ENCODE measurements around the gene C9orf43. TPM values are rescaled to one million over a fixed set of nuclear protein-coding genes. Genes with fewer than 3 reads are reported as not detected.
"Not testable (repeated sequence)": the region's sequence is repeated elsewhere in the genome, so short reads cannot be mapped to it uniquely, and the experiment has no call there.

C9orf43 gene
- total and polyA plus RNA-seq, 10 of the 15 experiments (the other 5 are each of a cell fraction or from before 2014, with no cell fraction given), result 0.08 to 0.79 (median 0.55) TPM

DNA sequence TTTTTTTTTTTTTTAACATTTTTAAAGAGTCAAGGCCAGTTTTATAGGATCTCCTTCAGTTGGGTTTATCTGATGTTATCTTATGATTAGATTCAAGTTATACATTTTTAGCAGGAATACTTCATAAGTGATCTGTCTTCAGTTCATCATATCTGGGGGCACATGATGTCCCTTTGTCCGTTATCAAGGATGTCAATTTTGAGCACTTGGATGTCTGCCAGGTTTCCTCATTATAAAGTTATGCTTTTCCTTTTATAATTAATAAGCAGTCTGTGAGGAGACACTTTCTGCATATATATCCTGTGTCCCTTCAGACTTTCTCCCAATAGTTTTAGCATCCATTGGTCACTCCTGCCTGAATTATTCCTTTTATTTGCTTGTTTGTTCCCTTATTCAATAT is 45.6 kb upstream of the C9orf43 start:
- no peak overlapping the region for H3K9ac ChIP-seq (ENCODE audit: control insufficient read depth, insufficient read depth, low read length)
- 81% methylated on average over 1 of the region's 1 CpG for WGBS (ENCODE audit: insufficient coverage, insufficient replicate concordance, low lambda C conversion rate, missing lambda C conversion rate)

DNA sequence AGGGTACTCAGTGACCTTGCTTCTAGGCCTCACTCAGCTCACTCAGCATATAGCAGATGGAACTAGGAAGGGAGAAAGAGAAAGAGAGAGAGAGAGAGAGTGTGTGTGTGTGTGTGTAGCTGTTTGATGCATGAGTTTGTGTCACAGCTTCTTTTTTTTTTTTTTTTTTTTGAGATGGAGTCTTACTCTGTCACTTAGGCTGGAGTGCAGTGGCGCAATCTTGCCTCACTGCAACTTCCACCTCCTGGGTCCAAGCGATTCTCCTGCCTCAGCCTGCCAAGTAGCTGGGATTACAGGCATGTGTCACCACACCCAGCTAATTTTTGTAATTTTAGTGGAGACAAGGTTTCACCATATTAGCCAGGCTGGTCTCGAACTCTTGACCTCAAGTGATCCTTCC is 44.9 kb upstream of the C9orf43 start:
- DNase-seq (ENCODE audit: low read depth, low spot score); H3K9ac ChIP-seq (ENCODE audit: control insufficient read depth, insufficient read depth, low read length); intact Hi-C loops (cut with micrococcal nuclease; ENCODE audit: unreplicated experiment); H3K27ac ChIP-seq (ENCODE audit: control insufficient read depth, insufficient read depth); in situ Hi-C loops (cut with MboI); H3K4me3 ChIP-seq; H3K4me1 ChIP-seq (ENCODE audit: control insufficient read depth, insufficient read depth, low read length); H3K79me2 ChIP-seq (ENCODE audit: control insufficient read depth, insufficient read depth, low read length); ATAC-seq; H3K4me2 ChIP-seq (ENCODE audit: control insufficient read depth, insufficient read depth); H4K20me1 ChIP-seq (ENCODE audit: control insufficient read depth, insufficient read depth); H2AFZ ChIP-seq (ENCODE audit: control insufficient read depth, low read depth, low read length); H3K9me3 ChIP-seq (replicated peaks; ENCODE audit: control insufficient read depth, insufficient read depth, low read length); H3K27me3 ChIP-seq (replicated peaks in 1 of 2; ENCODE audit: control insufficient read depth in 2 of 2, insufficient read depth in 2 of 2, low read length in 1 of 2); SMC1A ChIA-PET (ENCODE audit: uncharacterized antibody, unreplicated experiment); FAIRE-seq; RAD21 ChIA-PET (ENCODE audit: unreplicated experiment); H3K36me3 ChIP-seq (ENCODE audit: control insufficient read depth in 2 of 2, insufficient read depth in 2 of 2, low read length in 1 of 2); BruUV-seq (replicated peaks): not testable (repeated sequence)
- WGBS (ENCODE audit: insufficient coverage, insufficient replicate concordance, low lambda C conversion rate, missing lambda C conversion rate), result 45% methylated on average over 2 of the region's 3 CpGs
- CTCF ChIA-PET, result interaction anchor here (0.8 to 1.1 kb wide), 2 partner anchors 10 to 11 kb away, joined by 3 read pairs; partner anchors contain the start of gene HDHD3
- POLR2A ChIA-PET, result interaction anchor here (0.6 kb wide), 1 partner anchor 79 kb away, joined by 4 read pairs; no protein-coding TSS in a partner anchor

More for the DNA sequence above, 45.6 kb upstream of the C9orf43 start:
- CTCF ChIA-PET, result interaction anchor here (0.6 to 1.1 kb wide), 2 partner anchors 10 to 12 kb away, joined by 3 to 4 read pairs (median 3); partner anchors contain the start of gene HDHD3
- FAIRE-seq, result no peak
- Histone ChIP-seq H3K4me3 (no peak overlapping the region), H3K79me2 (ENCODE audit: control insufficient read depth, insufficient read depth, low read length) (no peaks in the 10 kb centered on the region), H3K27me3 (replicated peaks in 1 of 2; ENCODE audit: control insufficient read depth in 2 of 2, insufficient read depth in 2 of 2, low read length in 1 of 2) (no peaks in the 10 kb centered on the region), H3K36me3 (ENCODE audit: control insufficient read depth in 2 of 2, insufficient read depth in 2 of 2, low read length in 1 of 2) (no peaks in the 10 kb centered on the region), H3K9me3 (replicated peaks; ENCODE audit: control insufficient read depth, insufficient read depth, low read length) (no peaks in the 10 kb centered on the region), H3K4me1 (ENCODE audit: control insufficient read depth, insufficient read depth, low read length) (no peaks in the 10 kb centered on the region), H4K20me1 (ENCODE audit: control insufficient read depth, insufficient read depth) (no peaks in the 10 kb centered on the region), H3K4me2 (ENCODE audit: control insufficient read depth, insufficient read depth) (no peak overlapping the region), H2AFZ (ENCODE audit: control insufficient read depth, low read depth, low read length) (no peak overlapping the region), H3K27ac (ENCODE audit: control insufficient read depth, insufficient read depth) (no peak overlapping the region)
- DNase-seq (ENCODE audit: low read depth, low spot score), result no peak
- in situ Hi-C loops (cut with MboI), result no loop called here
- BruUV-seq (replicated peaks), result no TSS peak
- TF ChIP-seq, protein P1, sequence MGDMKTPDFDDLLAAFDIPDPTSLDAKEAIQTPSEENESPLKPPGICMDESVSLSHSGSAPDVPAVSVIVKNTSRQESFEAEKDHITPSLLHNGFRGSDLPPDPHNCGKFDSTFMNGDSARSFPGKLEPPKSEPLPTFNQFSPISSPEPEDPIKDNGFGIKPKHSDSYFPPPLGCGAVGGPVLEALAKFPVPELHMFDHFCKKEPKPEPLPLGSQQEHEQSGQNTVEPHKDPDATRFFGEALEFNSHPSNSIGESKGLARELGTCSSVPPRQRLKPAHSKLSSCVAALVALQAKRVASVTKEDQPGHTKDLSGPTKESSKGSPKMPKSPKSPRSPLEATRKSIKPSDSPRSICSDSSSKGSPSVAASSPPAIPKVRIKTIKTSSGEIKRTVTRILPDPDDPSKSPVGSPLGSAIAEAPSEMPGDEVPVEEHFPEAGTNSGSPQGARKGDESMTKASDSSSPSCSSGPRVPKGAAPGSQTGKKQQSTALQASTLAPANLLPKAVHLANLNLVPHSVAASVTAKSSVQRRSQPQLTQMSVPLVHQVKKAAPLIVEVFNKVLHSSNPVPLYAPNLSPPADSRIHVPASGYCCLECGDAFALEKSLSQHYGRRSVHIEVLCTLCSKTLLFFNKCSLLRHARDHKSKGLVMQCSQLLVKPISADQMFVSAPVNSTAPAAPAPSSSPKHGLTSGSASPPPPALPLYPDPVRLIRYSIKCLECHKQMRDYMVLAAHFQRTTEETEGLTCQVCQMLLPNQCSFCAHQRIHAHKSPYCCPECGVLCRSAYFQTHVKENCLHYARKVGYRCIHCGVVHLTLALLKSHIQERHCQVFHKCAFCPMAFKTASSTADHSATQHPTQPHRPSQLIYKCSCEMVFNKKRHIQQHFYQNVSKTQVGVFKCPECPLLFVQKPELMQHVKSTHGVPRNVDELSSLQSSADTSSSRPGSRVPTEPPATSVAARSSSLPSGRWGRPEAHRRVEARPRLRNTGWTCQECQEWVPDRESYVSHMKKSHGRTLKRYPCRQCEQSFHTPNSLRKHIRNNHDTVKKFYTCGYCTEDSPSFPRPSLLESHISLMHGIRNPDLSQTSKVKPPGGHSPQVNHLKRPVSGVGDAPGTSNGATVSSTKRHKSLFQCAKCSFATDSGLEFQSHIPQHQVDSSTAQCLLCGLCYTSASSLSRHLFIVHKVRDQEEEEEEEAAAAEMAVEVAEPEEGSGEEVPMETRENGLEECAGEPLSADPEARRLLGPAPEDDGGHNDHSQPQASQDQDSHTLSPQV (IDR thresholded peaks at IDR 0.05), result no peak
- TF ChIP-seq SRF (IDR thresholded peaks at IDR 0.05; ENCODE audit: low read depth in 2 of 2, low read length in 2 of 2) (no peak), NR2C1 (IDR thresholded peaks at IDR 0.05) (no peak), CHD1 (IDR thresholded peaks at IDR 0.05; ENCODE audit: low read depth, low read length) (no peak), CHD4 (IDR thresholded peaks at IDR 0.05) (no peak), PAX5 (IDR thresholded peaks at IDR 0.05; ENCODE audit: borderline replicate concordance, low read depth, low read length) (no peak), BCL11A (IDR thresholded peaks at IDR 0.05; ENCODE audit: low read depth, low read length) (no peak), ASH2L (IDR thresholded peaks at IDR 0.05; ENCODE audit: borderline replicate concordance, low read depth) (no peak), ZZZ3 (IDR thresholded peaks at IDR 0.05; ENCODE audit: control insufficient read depth, insufficient read length, low read depth) (no peak)
- TF ChIP-seq, protein P2, sequence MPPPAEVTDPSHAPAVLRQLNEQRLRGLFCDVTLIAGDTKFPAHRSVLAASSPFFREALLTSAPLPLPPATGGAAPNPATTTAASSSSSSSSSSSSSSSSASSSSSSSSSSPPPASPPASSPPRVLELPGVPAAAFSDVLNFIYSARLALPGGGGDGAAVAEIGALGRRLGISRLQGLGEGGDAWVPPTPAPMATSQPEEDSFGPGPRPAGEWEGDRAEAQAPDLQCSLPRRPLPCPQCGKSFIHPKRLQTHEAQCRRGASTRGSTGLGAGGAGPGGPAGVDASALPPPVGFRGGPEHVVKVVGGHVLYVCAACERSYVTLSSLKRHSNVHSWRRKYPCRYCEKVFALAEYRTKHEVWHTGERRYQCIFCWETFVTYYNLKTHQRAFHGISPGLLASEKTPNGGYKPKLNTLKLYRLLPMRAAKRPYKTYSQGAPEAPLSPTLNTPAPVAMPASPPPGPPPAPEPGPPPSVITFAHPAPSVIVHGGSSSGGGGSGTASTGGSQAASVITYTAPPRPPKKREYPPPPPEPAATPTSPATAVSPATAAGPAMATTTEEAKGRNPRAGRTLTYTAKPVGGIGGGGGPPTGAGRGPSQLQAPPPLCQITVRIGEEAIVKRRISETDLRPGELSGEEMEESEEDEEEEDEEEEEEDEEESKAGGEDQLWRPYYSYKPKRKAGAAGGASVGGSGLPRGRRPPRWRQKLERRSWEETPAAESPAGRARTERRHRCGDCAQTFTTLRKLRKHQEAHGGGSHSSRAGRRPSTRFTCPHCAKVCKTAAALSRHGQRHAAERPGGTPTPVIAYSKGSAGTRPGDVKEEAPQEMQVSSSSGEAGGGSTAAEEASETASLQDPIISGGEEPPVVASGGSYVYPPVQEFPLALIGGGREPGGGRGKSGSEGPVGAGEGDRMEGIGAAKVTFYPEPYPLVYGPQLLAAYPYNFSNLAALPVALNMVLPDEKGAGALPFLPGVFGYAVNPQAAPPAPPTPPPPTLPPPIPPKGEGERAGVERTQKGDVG (CRISPR knock-in tag; IDR thresholded peaks at IDR 0.05), result no peak
- POLR2A ChIA-PET, result interaction anchor here (0.6 to 1.2 kb wide), 4 partner anchors 12 to 493 kb away, joined by 4 to 5 read pairs (median 4); partner anchors contain the start of gene HDHD3
- intact Hi-C loops (cut with micrococcal nuclease; ENCODE audit: unreplicated experiment), result no loop called here
- no peak for ATAC-seq
- SMC1A ChIA-PET (ENCODE audit: uncharacterized antibody, unreplicated experiment), result interaction anchor here (1.0 to 1.4 kb wide), 2 partner anchors 73 to 166 kb away, joined by 3 to 4 read pairs; no protein-coding TSS in a partner anchor
- RAD21 ChIA-PET (ENCODE audit: unreplicated experiment), result no interaction called here
